Right lobe of liver (tissue), 4 donors: ENCODE data around the gene CC2D2B.

Source experiments
- CTCF ChIP-seq, 4 donors: fragments of 200-600 bp in 3 of 4; fragments of 450-650 bp in 1 of 4; IDR thresholded peaks; one replicate each; pipeline versions ENCODE4 v1.5.1 to v1.8.0; 2016 to 2022; ENCODE audit warnings: antibody characterized with exemption in 4 of 4, mild to moderate bottlenecking in 2 of 4
- POLR2A ChIP-seq: fragments of 450-650 bp; IDR thresholded peaks from one replicate; pipeline ENCODE4 v1.6.1; 2017; ENCODE audit warnings: antibody characterized with exemption, mild to moderate bottlenecking
- donor health status: DM: no; HTN: no; CAD: no.
- donor health status: DM: no; HTN: no; CAD: no.
- donor health status: DM: no; HTN: yes; CAD: no.

GRCh38 chr10:96061232-96061631, 153.5 kb downstream of the CC2D2B start:
- TF ChIP-seq CTCF (IDR thresholded peaks at IDR 0.05) (no peak), POLR2A (no peak)
